Measurements from ENCODE around the gene APOA1. TPM values are rescaled to one million over a fixed set of nuclear protein-coding genes. Genes with fewer than 3 reads are reported as not detected.

APOA1 gene
- total RNA-seq, 1 experiment from 2014 or later, result not detected

- Histone ChIP-seq H3K27me3 (ENCODE audit: insufficient read depth, low read depth) (no peaks in the 10 kb centered on the region), H3K36me3 (ENCODE audit: low read depth) (peaks cover 12% of the 10 kb centered on the region; the same call in 1 of the 2 replicates), H3K4me2 (no peak overlapping the region), H3K4me1 (replicated peaks; ENCODE audit: insufficient read depth) (no peaks in the 10 kb centered on the region), H3K79me2 (ENCODE audit: low read depth) (no peaks in the 10 kb centered on the region), H3K27ac (no peak overlapping the region; the same call in 1 of the 2 replicates), H4K20me1 (ENCODE audit: insufficient read depth) (no peaks in the 10 kb centered on the region), H3K9me2 (ENCODE audit: insufficient read depth) (no peaks in the 10 kb centered on the region), H2AFZ (no peak overlapping the region), H3K4me3 (no peak overlapping the region), H3F3A (ENCODE audit: insufficient read depth, low read depth) (no peaks in the 10 kb centered on the region), H3K9me3 (ENCODE audit: insufficient read depth, low read depth) (no peaks in the 10 kb centered on the region)
- intact Hi-C loops (cut with micrococcal nuclease; ENCODE audit: unreplicated experiment), result no loop called here
- no TSS peak for BruUV-seq (replicated peaks)
- no peak for TF ChIP-seq EZH2 (IDR thresholded peaks at IDR 0.05; ENCODE audit: low read depth)
- POLR2A ChIA-PET (ENCODE audit: unreplicated experiment), result no interaction called here
- CTCF ChIA-PET, result no interaction called here
- peak in 1 of 2 experiments; percentile 20 for DNase-seq
These were observed 33.8 kb upstream of the APOA1 start for GRCh38 chr11:116871248-116871647.

GRCh38 chr11:116870054-116870453 is 32.6 kb upstream of the APOA1 start:
- intact Hi-C loops (cut with micrococcal nuclease; ENCODE audit: unreplicated experiment), result no loop called here
- Histone ChIP-seq H3K9me2 (ENCODE audit: insufficient read depth) (no peaks in the 10 kb centered on the region), H2AFZ (no peak overlapping the region), H3K4me3 (no peak overlapping the region), H4K20me1 (ENCODE audit: insufficient read depth) (no peaks in the 10 kb centered on the region), H3K27me3 (ENCODE audit: insufficient read depth, low read depth) (no peaks in the 10 kb centered on the region), H3K27ac (no peak overlapping the region), H3K36me3 (ENCODE audit: low read depth) (peaks cover 12% of the 10 kb centered on the region; the same call in 1 of the 2 replicates), H3K4me1 (replicated peaks; ENCODE audit: insufficient read depth) (no peaks in the 10 kb centered on the region), H3F3A (ENCODE audit: insufficient read depth, low read depth) (no peaks in the 10 kb centered on the region), H3K9me3 (ENCODE audit: insufficient read depth, low read depth) (no peaks in the 10 kb centered on the region), H3K4me2 (no peak overlapping the region), H3K79me2 (ENCODE audit: low read depth) (no peaks in the 10 kb centered on the region)
- CTCF ChIA-PET, result no interaction called here
- POLR2A ChIA-PET (ENCODE audit: unreplicated experiment), result no interaction called here
- no TSS peak for BruUV-seq (replicated peaks)
- DNase-seq, result no peak
- TF ChIP-seq EZH2 (IDR thresholded peaks at IDR 0.05; ENCODE audit: low read depth) (no peak), CTCF (conservative IDR thresholded peaks at IDR 0.05) (no peak)

- no peak overlapping the region for H3K4me2 ChIP-seq
- ChIA-PET POLR2A (ENCODE audit: unreplicated experiment) (no interaction called here), CTCF (no interaction called here)
- no peaks in the 10 kb centered on the region for H3K4me1 ChIP-seq (replicated peaks; ENCODE audit: insufficient read depth)
- no peak overlapping the region for H3K4me3 ChIP-seq
- H3K27ac ChIP-seq, result no peak overlapping the region
- BruUV-seq (replicated peaks), result no TSS peak
- H3K27me3 ChIP-seq (ENCODE audit: insufficient read depth, low read depth), result no peaks in the 10 kb centered on the region
- no peaks in the 10 kb centered on the region for H3K9me3 ChIP-seq (ENCODE audit: insufficient read depth, low read depth)
- no peaks in the 10 kb centered on the region for H3K9me2 ChIP-seq (ENCODE audit: insufficient read depth)
- DNase-seq, result no peak
- H3K79me2 ChIP-seq (ENCODE audit: low read depth), result no peaks in the 10 kb centered on the region
- intact Hi-C loops (cut with micrococcal nuclease; ENCODE audit: unreplicated experiment), result no loop called here
- no peak for TF ChIP-seq EZH2 (IDR thresholded peaks at IDR 0.05; ENCODE audit: low read depth)
- no peak for TF ChIP-seq CTCF (conservative IDR thresholded peaks at IDR 0.05)
- no peaks in the 10 kb centered on the region for H4K20me1 ChIP-seq (ENCODE audit: insufficient read depth)
- H2AFZ ChIP-seq, result no peak overlapping the region
- H3F3A ChIP-seq (ENCODE audit: insufficient read depth, low read depth), result no peaks in the 10 kb centered on the region
- peaks cover 12% of the 10 kb centered on the region; the same call in 1 of the 2 replicates for H3K36me3 ChIP-seq (ENCODE audit: low read depth)
These were observed 32.2 kb upstream of the APOA1 start for GRCh38 chr11:116869610-116870009.

- H3K79me2 ChIP-seq (ENCODE audit: low read depth), result no peaks in the 10 kb centered on the region
- CTCF ChIA-PET, result no interaction called here
- H3K27me3 ChIP-seq (ENCODE audit: insufficient read depth, low read depth), result no peaks in the 10 kb centered on the region
- intact Hi-C loops (cut with micrococcal nuclease; ENCODE audit: unreplicated experiment), result no loop called here
- no peak overlapping the region for H3K4me2 ChIP-seq
- no peak overlapping the region for H2AFZ ChIP-seq
- H3K27ac ChIP-seq, result no peak overlapping the region
- no peak overlapping the region for H3K4me3 ChIP-seq
- TF ChIP-seq EZH2 (IDR thresholded peaks at IDR 0.05; ENCODE audit: low read depth), result no peak
- no peak for TF ChIP-seq CTCF (conservative IDR thresholded peaks at IDR 0.05)
- H3K9me3 ChIP-seq (ENCODE audit: insufficient read depth, low read depth), result no peaks in the 10 kb centered on the region
- H3K9me2 ChIP-seq (ENCODE audit: insufficient read depth), result no peaks in the 10 kb centered on the region
- POLR2A ChIA-PET (ENCODE audit: unreplicated experiment), result no interaction called here
- DNase-seq, result no peak
- H3K4me1 ChIP-seq (replicated peaks; ENCODE audit: insufficient read depth), result no peaks in the 10 kb centered on the region
- peaks cover 12% of the 10 kb centered on the region; the same call in 1 of the 2 replicates for H3K36me3 ChIP-seq (ENCODE audit: low read depth)
- H4K20me1 ChIP-seq (ENCODE audit: insufficient read depth), result no peaks in the 10 kb centered on the region
- H3F3A ChIP-seq (ENCODE audit: insufficient read depth, low read depth), result no peaks in the 10 kb centered on the region
- no TSS peak for BruUV-seq (replicated peaks)
These were observed 30.6 kb upstream of the APOA1 start for GRCh38 chr11:116868066-116868465.

Data from PC-9 (cell line).